Hepatocyte (in vitro differentiated cells): Measurements from ENCODE around the gene MOK. TPM values are rescaled to one million over a fixed set of nuclear protein-coding genes. Genes with fewer than 3 reads are reported as not detected.

Experiments
- DNase-seq: peaks from one replicate; pipeline ENCODE4 v3.0.0-alpha.2; 2016; ENCODE audit warnings: low spot score
- H2AFZ ChIP-seq: fragments of 200-600 bp; sonication (generic); 2 replicates; pipeline ENCODE4 v1.6.0; 2016; ENCODE audit warnings: antibody characterized with exemption, mild to moderate bottlenecking
- H3K27ac ChIP-seq: fragments of 200-600 bp; sonication (generic); 2 replicates; pipeline ENCODE4 v1.5.1; 2016; ENCODE audit warnings: mild to moderate bottlenecking
- H3K27me3 ChIP-seq: fragments of 200-600 bp; sonication (generic); 2 replicates; pipeline ENCODE4 v1.6.1; 2016
- H3K36me3 ChIP-seq: fragments of 200-600 bp; sonication (generic); replicated peaks from 2 replicates; pipeline ENCODE4 v1.5.1; 2016; ENCODE audit warnings: low read depth; ENCODE audit not compliant: insufficient read depth
- H3K4me1 ChIP-seq: fragments of 200-600 bp; sonication (generic); 2 replicates; pipeline ENCODE4 v1.5.1; 2016; ENCODE audit warnings: mild to moderate bottlenecking, moderate library complexity; ENCODE audit not compliant: insufficient read depth
- H3K4me2 ChIP-seq: fragments of 200-600 bp; sonication (generic); 2 replicates; pipeline ENCODE4 v1.6.0; 2016
- H3K4me3 ChIP-seq: fragments of 200-600 bp; sonication (generic); 2 replicates; pipeline ENCODE4 v1.5.1; 2016; ENCODE audit warnings: mild to moderate bottlenecking
- H3K79me2 ChIP-seq: fragments of 200-600 bp; sonication (generic); 2 replicates; pipeline ENCODE4 v1.6.0; 2017; ENCODE audit warnings: mild to moderate bottlenecking
- H3K9me2 ChIP-seq: fragments of 200-600 bp; sonication (generic); replicated peaks from 2 replicates; pipeline ENCODE4 v1.6.0; 2017; ENCODE audit warnings: mild to moderate bottlenecking; ENCODE audit not compliant: insufficient read depth
- H3K9me3 ChIP-seq: fragments of 200-600 bp; sonication (generic); 2 replicates; pipeline ENCODE4 v1.5.1; 2016; ENCODE audit warnings: low read depth, mild to moderate bottlenecking
- H4K20me1 ChIP-seq: fragments of 200-600 bp; sonication (generic); 2 replicates; pipeline ENCODE4 v1.6.0; 2016; ENCODE audit warnings: mild to moderate bottlenecking; ENCODE audit not compliant: insufficient read depth, poor library complexity, severe bottlenecking
- WGBS: methylation state at CpG from one replicate; pipeline ENCODE4 v1.1.6; 2016; ENCODE audit warnings: low lambda C conversion rate; ENCODE audit errors: missing lambda C conversion rate; 5-methylcytosine and 5-hydroxymethylcytosine counted together
- polyA plus RNA-seq: library from polyadenylated mRNA; unstranded; fragments of >200 nt; fragmentation: Nextera tagmentation; extraction: Ambion mirVana; gene quantifications from 2 replicates; pipeline ENCODE4 v1.2.1, GENCODE V29; 2016
- total RNA-seq: library from RNA; depleted of rRNA; stranded (reverse); fragments of >200 nt; gene quantifications from 2 replicates; pipeline ENCODE4 v1.2.3, GENCODE V29; 2014
- TF ChIP-seq, protein P1 (sequence below): fragments of 200-600 bp; sonication (generic); IDR thresholded peaks from 2 replicates; pipeline ENCODE4 v1.5.1; 2016; ENCODE audit warnings: antibody characterized with exemption, mild to moderate bottlenecking; ENCODE audit not compliant: poor library complexity

The MOK gene
- total and polyA plus RNA-seq, 2 experiments from 2014 or later = 9.3 to 13.5 TPM

DNA sequence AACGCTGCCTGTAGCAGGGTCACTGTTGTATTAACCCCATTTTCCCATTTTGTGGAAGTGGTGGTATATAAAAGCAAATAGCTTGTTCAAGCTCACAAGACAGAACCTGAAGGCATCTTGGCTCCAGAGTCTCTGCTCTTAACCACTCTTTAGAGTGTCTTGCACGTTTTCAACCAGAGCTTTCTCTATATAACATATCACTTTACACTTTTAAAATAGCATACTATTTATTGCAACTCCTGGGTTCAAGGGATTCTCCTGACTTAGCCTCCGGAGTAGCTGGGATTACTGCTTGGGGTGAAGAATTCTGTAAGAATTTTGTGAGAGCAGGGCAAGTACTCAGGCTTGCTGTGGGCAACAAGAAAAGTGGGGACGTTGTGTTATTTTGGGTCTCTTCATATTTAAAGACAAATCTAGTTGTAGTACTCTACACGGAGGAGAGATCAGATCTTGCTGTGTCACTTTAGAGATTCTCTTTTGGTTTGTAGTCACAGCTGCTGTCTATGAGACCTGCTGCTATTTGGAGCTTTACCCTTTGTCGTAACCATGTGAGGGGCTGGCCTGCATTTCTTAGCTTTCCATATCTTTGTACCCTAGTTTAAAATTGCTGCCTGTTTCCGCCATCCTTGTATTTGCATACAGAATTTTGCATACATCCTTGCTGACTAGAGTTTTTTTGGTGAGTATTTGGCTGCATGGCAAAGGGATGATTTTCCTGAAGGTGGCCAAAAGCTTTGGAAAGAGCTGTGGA is 124.5 kb downstream of the MOK start:
- WGBS = 75% methylated on average over 7 of the region's 7 CpGs

More for the DNA sequence above, 124.5 kb downstream of the MOK start:
- TF ChIP-seq, protein P1, sequence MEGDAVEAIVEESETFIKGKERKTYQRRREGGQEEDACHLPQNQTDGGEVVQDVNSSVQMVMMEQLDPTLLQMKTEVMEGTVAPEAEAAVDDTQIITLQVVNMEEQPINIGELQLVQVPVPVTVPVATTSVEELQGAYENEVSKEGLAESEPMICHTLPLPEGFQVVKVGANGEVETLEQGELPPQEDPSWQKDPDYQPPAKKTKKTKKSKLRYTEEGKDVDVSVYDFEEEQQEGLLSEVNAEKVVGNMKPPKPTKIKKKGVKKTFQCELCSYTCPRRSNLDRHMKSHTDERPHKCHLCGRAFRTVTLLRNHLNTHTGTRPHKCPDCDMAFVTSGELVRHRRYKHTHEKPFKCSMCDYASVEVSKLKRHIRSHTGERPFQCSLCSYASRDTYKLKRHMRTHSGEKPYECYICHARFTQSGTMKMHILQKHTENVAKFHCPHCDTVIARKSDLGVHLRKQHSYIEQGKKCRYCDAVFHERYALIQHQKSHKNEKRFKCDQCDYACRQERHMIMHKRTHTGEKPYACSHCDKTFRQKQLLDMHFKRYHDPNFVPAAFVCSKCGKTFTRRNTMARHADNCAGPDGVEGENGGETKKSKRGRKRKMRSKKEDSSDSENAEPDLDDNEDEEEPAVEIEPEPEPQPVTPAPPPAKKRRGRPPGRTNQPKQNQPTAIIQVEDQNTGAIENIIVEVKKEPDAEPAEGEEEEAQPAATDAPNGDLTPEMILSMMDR = no peak
- H3K27ac ChIP-seq = no peak overlapping the region
- H4K20me1 ChIP-seq = peaks cover 36% of the 10 kb centered on the region
- H2AFZ ChIP-seq = no peak overlapping the region
- H3K4me1 ChIP-seq = peaks cover 6% of the 10 kb centered on the region
- no peak for DNase-seq
- H3K79me2 ChIP-seq = peaks cover 100% of the 10 kb centered on the region
- no peak overlapping the region for H3K4me3 ChIP-seq
- H3K4me2 ChIP-seq = no peak overlapping the region
- H3K27me3 ChIP-seq = no peaks in the 10 kb centered on the region
- no peaks in the 10 kb centered on the region for H3K36me3 ChIP-seq
- no peaks in the 10 kb centered on the region for H3K9me2 ChIP-seq
- H3K9me3 ChIP-seq = no peaks in the 10 kb centered on the region

Other genes starting within 250 kb of the MOK start
- gene HSP90AA1, start 218.1 kb downstream of the MOK start, total RNA-seq = 589 and 765 TPM in 2 replicates
- gene HSP90AA1, start 218.1 kb downstream of the MOK start, polyA plus RNA-seq = 436 and 503 TPM in 2 replicates
- 24.0 and 32.9 TPM in 2 replicates for gene WDR20, start 165.3 kb downstream of the MOK start, total RNA-seq
- gene WDR20, start 165.3 kb downstream of the MOK start, polyA plus RNA-seq = 15.3 and 20.2 TPM in 2 replicates
- 8.3 and 11.1 TPM in 2 replicates for gene ZNF839, start 14.6 kb upstream of the MOK start, total RNA-seq
- 8.8 and 9.8 TPM in 2 replicates for gene ZNF839, start 14.6 kb upstream of the MOK start, polyA plus RNA-seq
- gene CINP, start 57.7 kb upstream of the MOK start, total RNA-seq = 30.5 and 40.2 TPM in 2 replicates
- 22.9 and 33.8 TPM in 2 replicates for gene CINP, start 57.7 kb upstream of the MOK start, polyA plus RNA-seq
- 12.4 and 20.1 TPM in 2 replicates for gene TECPR2, start 57.8 kb upstream of the MOK start, total RNA-seq
- 7.3 and 9.5 TPM in 2 replicates for gene TECPR2, start 57.8 kb upstream of the MOK start, polyA plus RNA-seq
- gene ANKRD9, start 204.6 kb upstream of the MOK start, total RNA-seq = 43.8 and 46.5 TPM in 2 replicates
- gene ANKRD9, start 204.6 kb upstream of the MOK start, polyA plus RNA-seq = 88.1 and 90.7 TPM in 2 replicates